HG03103 (cell line): Measurements from ENCODE around the gene CDK16.

Source experiments
- ATAC-seq: cut with Tn5 transposase; IDR thresholded peaks from one replicate; pipeline ENCODE4 v1.9.1; 2021; ENCODE audit warnings: low read depth; ENCODE audit not compliant: unreplicated experiment

CDK16 gene

DNA sequence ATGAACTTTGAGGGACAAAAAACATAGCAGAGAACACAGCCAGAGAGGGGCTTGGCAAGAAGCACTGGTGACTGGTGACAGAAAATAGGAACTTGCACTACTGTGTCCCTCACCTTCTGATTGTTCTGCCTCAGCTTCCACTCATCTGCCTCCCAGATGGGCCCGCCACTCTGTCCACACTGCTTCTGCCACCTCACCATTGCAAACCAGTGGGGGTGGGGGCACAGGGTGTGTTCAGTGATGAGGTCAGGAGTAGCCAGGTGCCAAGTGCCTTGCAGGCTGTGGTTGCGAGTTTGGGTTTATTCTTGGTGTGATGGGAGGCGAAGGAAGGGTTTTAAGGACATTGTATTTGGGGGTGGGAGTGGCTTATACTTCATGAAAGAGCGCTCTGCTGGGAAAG, 34.0 kb upstream of the CDK16 start:
- ATAC-seq = no peak

DNA sequence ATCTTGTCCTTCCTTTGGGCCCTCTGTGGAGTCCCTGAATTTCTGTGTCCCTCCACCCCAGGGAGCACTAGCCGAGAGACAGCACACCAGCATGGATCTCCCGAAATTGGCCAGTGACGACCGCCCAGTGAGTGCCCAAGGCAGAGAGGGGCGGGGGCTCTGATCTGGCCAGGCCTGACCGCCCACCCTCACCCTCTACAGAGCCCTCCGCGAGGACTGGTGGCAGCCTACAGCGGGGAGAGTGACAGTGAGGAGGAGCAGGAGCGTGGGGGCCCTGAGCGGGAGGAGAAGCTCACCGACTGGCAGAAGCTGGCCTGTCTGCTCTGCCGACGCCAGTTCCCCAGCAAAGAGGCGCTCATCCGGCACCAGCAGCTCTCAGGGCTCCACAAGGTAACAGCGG, 33.2 kb upstream of the CDK16 start:
- no peak for ATAC-seq

DNA sequence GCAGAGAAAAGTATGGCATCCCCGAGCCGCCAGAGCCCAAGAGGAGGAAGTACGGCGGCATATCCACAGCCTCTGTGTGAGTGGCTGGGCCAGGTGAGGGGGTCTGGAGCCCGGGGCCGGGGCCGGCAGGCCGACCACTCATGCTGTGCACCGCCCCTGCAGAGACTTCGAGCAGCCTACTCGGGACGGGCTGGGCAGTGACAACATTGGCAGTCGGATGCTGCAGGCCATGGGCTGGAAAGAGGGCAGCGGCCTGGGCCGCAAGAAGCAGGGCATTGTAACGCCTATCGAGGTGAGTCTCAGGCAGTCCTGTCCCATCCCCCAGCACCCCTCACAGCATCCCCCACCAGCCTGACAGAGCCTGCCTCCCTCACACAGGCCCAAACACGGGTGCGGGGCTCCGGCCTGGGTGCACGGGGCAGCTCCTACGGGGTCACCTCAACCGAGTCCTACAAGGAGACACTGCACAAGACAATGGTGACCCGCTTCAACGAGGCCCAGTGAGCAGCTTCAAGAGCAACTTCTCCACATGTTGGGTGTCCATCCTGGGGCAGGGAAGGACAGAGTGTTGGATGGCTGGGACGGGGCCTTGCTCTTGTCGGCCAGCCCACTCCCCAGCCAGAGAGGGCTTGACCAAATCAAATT, 32.3 kb upstream of the CDK16 start:
- no peak for ATAC-seq

DNA sequence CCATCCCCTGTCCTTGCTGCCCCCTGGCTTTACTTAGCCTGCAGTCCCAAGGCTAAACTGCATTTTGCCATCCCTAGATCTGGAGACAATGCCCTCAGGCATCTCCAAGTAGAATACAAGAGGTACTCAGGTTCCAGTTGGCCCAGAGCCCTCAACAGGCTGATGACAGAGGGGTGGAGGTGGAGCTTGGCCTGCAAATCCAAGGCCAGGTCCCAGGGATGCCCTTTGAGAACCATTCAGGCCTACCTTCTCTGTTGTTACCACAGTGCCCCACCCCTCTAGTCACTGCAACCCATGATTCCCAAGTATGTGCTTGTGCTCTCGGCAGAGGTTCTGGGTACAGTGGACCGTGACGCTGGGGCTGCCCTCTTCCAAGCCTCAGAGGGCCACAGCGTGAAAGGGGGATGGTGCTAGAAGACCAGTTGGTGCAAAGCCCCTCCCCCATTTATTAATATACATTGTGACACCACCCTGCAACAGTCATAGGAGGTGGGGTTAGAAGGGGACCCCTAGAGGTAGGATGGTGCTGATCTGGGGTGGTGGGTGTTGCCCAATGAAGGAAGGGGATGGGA, 31.3 kb upstream of the CDK16 start:
- no peak for ATAC-seq

- no peak for ATAC-seq
These were observed 28.6 kb upstream of the CDK16 start for GRCh38 chrX:47189906-47190305.

- peak; percentile 56 for ATAC-seq
These were observed 27.8 kb upstream of the CDK16 start for GRCh38 chrX:47190445-47191269.

DNA sequence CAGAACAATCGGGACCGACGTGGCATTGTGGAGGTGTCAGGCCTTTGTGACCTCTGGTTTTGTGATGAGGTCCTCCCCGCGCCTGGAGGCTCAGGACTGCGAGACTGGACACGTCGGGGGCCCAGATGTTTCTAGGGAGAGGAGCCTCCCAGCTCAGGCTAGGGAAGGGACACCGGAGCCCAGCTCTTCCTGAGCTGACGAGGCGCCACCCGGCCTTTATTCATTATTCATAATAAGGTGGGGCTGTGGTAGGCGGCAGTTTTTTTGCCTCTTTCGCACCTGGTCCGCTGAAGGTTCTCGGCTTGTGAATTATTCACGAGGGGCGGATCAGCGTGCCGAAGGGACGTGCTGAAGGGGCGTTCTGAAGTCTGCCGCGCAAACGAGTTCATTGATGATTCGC, 27.1 kb upstream of the CDK16 start:
- no peak for ATAC-seq

- no peak for ATAC-seq
These were observed 26.6 kb upstream of the CDK16 start for GRCh38 chrX:47191806-47192401.

GRCh38 chrX:47193475-47194193, 24.8 kb upstream of the CDK16 start, which contains the start of gene UBA1:
Gene UBA1, plus strand, starts transcription at chrX:47193829. Its CDS starts 4,974 bp downstream, at chrX:47198803.
- peak; percentile 44 for ATAC-seq

GRCh38 chrX:47194194-47194787, 24.2 kb upstream of the CDK16 start:
- no peak for ATAC-seq

- ATAC-seq = no peak
These were observed 22.4 kb upstream of the CDK16 start for GRCh38 chrX:47196098-47196497.

GRCh38 chrX:47197526-47197925, 21.0 kb upstream of the CDK16 start:
- no peak for ATAC-seq

GRCh38 chrX:47198026-47198686, 20.3 kb upstream of the CDK16 start:
- no peak for ATAC-seq

DNA sequence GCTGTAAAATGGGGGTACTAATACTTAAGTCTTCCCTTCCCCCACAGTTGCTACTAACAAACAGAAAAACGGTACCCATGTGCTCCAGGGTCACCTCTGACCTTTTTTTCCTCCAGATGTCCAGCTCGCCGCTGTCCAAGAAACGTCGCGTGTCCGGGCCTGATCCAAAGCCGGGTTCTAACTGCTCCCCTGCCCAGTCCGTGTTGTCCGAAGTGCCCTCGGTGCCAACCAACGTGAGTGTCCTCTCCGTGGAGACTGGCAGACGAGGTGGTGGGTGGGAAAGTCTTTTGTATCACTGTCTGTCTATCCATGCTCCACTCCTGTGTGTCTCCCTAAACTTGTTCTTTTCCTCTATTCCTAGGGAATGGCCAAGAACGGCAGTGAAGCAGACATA, 19.8 kb upstream of the CDK16 start:
- ATAC-seq = no peak

DNA sequence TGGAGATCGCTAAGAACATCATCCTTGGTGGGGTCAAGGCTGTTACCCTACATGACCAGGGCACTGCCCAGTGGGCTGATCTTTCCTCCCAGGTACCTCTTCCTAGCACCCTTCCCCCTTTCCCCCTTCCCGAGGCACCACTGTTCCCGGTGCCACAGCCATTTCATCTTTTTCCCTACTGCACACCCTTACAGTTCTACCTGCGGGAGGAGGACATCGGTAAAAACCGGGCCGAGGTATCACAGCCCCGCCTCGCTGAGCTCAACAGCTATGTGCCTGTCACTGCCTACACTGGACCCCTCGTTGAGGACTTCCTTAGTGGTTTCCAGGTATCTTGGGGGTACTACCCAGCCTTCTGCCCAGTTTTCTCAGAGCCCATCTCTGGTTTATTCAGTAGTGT, 19.2 kb upstream of the CDK16 start:
- ATAC-seq = no peak

GRCh38 chrX:47200385-47201150, 17.9 kb upstream of the CDK16 start:
- ATAC-seq = no peak

DNA sequence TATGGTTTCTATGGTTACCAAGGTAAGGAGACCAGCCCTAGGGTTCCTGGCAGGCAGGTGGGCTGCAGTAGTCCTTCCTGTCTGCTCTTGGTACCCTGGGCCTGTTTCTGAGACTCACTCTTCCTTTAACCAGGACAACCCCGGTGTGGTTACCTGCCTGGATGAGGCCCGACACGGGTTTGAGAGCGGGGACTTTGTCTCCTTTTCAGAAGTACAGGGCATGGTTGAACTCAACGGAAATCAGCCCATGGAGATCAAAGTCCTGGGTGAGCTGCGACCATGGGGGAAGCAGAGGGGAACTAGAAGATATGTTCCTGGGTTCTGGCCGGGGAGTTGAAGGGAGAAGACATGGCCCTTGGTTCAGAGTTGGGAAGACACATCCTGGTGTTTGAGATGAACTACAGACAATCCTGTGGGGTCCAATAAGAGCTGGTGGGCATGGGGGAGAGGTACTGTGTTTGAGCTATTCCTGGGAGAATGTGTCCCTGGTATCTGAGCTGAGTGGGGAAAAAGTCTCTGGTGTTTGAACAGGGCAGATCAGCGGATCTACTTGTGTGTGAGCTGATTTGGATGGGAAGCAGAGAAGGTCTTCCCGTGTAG, 17.0 kb upstream of the CDK16 start:
- no peak for ATAC-seq

DNA sequence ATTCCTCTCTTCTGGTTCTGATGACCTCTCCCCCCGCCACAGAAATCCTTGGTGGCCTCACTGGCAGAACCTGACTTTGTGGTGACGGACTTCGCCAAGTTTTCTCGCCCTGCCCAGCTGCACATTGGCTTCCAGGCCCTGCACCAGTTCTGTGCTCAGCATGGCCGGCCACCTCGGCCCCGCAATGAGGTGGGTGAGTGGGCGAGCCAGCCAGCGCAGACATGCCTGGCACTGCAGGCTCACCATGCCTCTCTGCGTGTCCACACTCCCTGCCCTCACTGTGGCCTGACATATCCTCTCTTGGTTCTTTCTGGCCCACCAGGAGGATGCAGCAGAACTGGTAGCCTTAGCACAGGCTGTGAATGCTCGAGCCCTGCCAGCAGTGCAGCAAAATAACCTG, 16.2 kb upstream of the CDK16 start:
- no peak for ATAC-seq

GRCh38 chrX:47202877-47203276, 15.6 kb upstream of the CDK16 start:
- no peak for ATAC-seq
